ENCODE results near the gene STOML3.

- no peak for TF ChIP-seq CTCF (IDR thresholded peaks at IDR 0.05)
- TF ChIP-seq POLR2A (IDR thresholded peaks at IDR 0.05; ENCODE audit: low read depth): no peak
- TF ChIP-seq POLR2AphosphoS5 (IDR thresholded peaks at IDR 0.05): no peak
Measured at GRCh38 chr13:39032150-39032549, 41.5 kb upstream of the STOML3 start.
